ENCODE measurements around the gene CD44.

Gene CD44

DNA sequence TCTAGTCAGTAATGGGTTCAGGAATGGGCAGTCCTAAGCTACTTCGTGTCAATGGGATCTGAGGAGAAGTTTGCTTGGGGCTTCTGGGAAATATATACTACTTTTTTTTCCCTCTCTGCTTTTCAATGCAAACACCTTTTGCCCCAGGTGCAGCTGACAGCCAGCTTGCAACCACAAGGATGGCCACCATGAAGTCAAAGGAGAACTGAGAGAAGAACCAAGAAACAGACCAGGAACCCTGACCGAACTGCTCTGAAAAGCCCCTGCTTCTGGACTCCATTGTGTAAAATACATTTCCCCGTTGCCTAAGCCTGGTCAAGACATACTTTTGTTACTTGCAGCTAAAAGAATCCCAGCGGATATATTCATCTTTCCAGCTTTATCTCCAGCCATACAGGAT is 20.1 kb upstream of the CD44 start:
- H3K4me3 ChIP-seq (ENCODE audit: low read depth, low read length): no peak overlapping the region
- TF ChIP-seq, protein P1, sequence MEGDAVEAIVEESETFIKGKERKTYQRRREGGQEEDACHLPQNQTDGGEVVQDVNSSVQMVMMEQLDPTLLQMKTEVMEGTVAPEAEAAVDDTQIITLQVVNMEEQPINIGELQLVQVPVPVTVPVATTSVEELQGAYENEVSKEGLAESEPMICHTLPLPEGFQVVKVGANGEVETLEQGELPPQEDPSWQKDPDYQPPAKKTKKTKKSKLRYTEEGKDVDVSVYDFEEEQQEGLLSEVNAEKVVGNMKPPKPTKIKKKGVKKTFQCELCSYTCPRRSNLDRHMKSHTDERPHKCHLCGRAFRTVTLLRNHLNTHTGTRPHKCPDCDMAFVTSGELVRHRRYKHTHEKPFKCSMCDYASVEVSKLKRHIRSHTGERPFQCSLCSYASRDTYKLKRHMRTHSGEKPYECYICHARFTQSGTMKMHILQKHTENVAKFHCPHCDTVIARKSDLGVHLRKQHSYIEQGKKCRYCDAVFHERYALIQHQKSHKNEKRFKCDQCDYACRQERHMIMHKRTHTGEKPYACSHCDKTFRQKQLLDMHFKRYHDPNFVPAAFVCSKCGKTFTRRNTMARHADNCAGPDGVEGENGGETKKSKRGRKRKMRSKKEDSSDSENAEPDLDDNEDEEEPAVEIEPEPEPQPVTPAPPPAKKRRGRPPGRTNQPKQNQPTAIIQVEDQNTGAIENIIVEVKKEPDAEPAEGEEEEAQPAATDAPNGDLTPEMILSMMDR (conservative IDR thresholded peaks at IDR 0.05; ENCODE audit: low read depth, low read length): no peak
- DNase-seq (ENCODE audit: low read depth): no peak

- DNase-seq (ENCODE audit: low read depth): no peak
- H3K4me3 ChIP-seq (ENCODE audit: low read depth, low read length): no peak overlapping the region
- TF ChIP-seq, protein P1 (conservative IDR thresholded peaks at IDR 0.05; ENCODE audit: low read depth, low read length): no peak
These were observed 17.6 kb upstream of the CD44 start for GRCh38 chr11:35121326-35121865.

DNA sequence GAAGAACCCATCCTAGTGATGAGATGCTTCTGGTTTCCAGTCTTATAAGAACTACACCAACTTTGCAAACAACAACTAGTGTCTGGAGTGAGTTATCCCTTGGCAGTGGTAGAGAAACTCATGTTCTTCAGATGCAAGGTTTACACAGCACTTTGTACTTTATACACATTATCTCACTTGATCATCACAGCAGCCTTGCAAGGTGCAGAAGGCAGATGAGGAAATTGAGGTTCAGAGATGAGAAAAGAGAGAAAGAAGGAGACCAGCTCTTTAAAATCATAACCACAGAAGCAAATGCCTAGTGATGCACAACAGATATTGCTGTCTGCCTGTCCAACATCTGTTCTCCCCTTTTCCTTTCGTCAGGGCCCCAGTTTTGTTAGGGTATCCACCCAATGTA is 16.7 kb upstream of the CD44 start:
- DNase-seq (ENCODE audit: low read depth): no peak
- TF ChIP-seq, protein P1 (conservative IDR thresholded peaks at IDR 0.05; ENCODE audit: low read depth, low read length): no peak
- H3K4me3 ChIP-seq (ENCODE audit: low read depth, low read length): no peak overlapping the region

GRCh38 chr11:35126000-35126878 is 12.7 kb upstream of the CD44 start:
- DNase-seq (ENCODE audit: low read depth): no peak
- H3K4me3 ChIP-seq (ENCODE audit: low read depth, low read length): no peak overlapping the region
- TF ChIP-seq, protein P1 (conservative IDR thresholded peaks at IDR 0.05; ENCODE audit: low read depth, low read length): no peak

DNA sequence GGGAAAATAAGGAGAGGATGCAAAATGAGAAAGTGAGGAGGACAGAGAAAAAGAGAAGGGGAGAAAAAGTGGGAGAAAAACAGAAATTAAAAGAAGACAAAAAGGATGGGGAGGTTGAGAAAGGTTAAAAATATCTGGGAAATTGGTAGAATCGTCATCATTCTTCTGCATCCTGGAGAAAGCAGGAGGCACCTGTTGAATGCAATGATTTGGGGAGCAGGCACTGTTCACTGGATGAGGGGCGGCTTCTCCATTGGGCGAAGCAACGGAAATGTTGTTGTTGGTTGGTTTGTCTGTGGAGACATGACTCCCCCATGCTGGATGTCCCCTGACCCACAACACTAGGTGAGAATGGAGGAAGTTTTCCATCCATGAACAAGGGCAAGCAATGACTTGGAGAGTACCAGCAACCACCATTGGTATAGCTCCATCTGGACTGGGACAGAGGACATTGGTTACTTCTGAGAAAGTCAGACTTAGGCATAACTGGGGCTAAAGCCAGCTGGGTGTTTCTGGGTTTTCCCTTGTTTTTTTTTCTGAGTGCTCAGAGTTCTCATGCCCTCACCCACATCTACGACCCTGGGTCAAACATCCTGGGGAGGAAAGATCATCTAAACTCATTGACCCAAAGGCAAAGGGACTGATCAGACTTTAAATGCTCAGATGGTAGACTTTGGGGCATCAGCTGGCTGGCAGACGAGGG is 11.9 kb upstream of the CD44 start:
- DNase-seq (ENCODE audit: low read depth): no peak
- TF ChIP-seq, protein P1 (conservative IDR thresholded peaks at IDR 0.05; ENCODE audit: low read depth, low read length): no peak
- no peak overlapping the region for H3K4me3 ChIP-seq (ENCODE audit: low read depth, low read length)

GRCh38 chr11:35127619-35128018 is 11.4 kb upstream of the CD44 start:
- no peak for DNase-seq (ENCODE audit: low read depth)
- TF ChIP-seq, protein P1 (conservative IDR thresholded peaks at IDR 0.05; ENCODE audit: low read depth, low read length): no peak
- no peak overlapping the region for H3K4me3 ChIP-seq (ENCODE audit: low read depth, low read length)
